Activated CD4-positive, alpha-beta T cell treated with anti-CD3 and anti-CD28 coated beads, Interleukin-2, Interleukin-6, amounts not matched to agents 100 ng/mL and 50 ng/mL, durations not matched to agents 16 hours and 8 hours (primary cell): ENCODE measurements around the gene DUXB.

Source experiments
- DNase-seq: peaks from one replicate; pipeline ENCODE4 v3.0.0-alpha.2; 2020

Gene DUXB, protein sequence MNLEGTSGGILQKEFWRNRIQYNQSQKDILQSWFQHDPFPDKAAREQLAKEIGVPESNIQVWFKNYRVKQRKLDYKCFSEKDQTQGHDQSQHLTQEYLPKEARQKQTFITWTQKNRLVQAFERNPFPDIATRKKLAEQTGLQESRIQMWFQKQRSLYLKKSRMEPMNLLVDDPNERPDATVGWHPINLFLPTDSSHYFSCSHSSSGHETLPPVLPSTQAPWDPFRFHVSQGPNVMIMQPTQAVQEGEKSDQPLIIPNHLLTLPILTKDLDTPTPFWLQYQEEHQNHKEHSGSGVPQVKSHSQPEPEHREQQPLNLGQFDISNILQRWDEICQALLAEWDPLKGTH

DNA sequence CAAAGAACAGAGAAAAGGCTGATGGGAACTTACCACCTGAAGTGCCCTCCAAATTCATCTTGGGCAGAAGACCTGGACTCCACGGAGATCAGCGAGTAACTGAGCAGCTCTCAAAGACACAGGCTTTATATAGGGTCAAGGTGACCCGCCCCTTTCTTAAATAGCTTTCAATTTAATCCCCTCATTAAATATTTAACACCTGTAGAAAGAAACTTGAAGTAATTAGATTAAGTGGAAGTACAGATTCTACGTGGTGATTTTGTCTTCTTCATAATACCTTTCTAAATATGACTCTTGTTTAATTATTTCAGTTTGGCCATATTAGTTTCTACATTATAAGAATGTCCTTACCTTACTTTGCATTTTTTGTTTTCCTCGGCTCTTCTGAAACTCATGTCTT, at the start of gene DUXB:
DUXB (minus strand) TSS at position 101 of the 400 bp plus-strand sequence; CDS start at position 58, 43 bp downstream.
- DNase-seq, result no peak

DNA sequence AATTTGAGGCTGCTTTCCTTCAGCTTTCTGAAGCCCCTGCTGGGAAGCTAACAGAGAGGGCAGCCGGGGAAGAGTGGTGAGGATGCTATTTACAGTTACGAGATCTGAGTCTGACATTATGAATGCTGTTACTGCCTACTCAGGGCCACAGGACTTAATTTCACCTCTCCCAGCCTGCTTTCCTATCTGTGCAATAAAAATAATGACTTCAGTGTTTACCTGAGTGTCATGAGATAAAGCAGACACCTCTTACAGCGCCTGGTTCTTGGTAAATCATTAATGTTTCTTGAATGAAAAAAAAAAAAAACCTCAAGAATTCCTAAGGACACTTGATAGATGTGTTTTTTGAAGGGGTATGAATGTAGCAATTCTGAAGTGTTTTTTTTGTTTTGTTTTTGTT, 49.3 kb upstream of the DUXB start:
- no peak for DNase-seq

DNA sequence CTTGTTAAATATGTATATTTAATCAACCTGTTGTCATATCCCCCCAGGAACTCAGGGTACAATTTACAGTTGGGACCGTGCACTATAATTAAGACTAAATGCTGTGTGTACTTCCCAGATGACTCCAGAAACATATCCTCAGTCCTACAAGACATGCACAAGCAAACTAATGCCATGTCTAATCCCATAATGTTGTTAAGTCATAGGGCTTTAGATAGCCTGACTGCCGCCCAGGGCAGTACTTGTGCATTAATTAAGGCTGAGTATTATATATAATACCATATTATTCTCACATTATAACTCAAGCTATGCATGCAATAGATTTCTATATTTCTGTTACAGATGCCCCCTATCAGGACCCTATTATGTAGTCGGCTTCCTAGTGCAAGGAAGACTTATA, 45.1 kb upstream of the DUXB start:
- DNase-seq, result no peak

DNA sequence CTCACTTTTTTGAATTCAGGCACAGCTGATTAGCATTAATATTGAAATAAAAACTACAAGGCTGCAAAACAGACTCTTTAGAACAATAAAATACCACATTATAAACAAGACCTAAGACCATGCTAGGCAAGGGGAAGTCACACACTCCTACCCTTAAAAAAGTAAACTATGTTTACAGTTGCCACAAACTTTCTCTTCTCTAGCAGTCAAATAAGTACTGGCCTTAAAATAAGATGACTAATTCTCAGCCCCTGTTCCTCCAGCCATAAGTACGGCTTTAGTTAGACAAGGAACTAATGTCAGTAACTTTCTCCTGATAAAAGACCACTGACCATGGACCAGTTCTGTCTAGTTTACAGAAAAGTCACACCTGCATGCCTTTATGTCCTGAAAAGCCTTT, 44.6 kb upstream of the DUXB start:
- no peak for DNase-seq

DNA sequence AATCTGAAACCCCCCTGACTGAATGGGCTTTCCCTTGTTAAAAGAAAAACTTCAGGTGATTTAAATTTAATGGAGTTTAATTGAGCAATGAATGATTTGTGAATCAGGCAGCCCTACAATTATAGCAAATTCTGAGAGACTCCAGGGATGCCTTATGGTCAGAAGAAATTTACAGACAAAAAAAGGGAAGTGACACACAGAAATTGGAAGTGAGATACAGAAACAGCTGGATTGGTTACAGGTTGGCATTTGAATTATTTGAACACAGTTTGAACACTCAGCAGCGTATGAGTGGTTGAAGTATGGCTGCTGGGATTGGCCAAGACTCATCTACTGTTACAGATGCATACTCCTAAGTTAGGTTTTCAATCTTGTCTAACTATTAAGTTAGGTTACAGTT, 44.0 kb upstream of the DUXB start:
- DNase-seq, result no peak

DNA sequence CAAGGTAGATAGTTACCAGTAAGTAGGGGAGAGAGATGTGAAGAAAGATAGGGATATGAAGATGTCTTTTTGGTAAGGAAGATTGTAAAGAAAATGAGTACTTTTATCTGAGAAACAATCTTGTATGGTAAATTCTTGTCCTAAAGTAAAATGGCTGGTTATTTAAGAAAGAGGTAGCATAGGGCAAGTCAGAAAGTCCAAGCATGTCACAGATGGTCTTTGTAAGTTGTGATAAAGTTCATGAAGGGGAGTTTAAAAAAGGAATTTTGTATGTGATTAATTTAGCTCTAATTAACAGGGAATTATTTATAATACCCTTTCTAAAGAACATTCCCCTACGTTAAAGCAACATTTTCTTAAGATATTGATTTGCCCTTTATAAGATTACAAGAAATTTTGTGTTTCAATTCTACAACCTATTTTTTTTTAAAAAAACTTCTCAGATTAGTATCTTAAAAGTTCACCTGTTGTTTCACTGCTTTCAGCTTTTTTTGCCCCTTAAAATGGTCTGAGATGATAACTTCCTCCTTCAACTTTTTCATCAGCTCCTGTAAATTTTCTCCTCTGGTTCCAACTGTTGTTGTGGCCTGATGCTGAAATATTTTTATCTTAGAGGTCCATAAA, 41.3 kb upstream of the DUXB start:
- no peak for DNase-seq

DNA sequence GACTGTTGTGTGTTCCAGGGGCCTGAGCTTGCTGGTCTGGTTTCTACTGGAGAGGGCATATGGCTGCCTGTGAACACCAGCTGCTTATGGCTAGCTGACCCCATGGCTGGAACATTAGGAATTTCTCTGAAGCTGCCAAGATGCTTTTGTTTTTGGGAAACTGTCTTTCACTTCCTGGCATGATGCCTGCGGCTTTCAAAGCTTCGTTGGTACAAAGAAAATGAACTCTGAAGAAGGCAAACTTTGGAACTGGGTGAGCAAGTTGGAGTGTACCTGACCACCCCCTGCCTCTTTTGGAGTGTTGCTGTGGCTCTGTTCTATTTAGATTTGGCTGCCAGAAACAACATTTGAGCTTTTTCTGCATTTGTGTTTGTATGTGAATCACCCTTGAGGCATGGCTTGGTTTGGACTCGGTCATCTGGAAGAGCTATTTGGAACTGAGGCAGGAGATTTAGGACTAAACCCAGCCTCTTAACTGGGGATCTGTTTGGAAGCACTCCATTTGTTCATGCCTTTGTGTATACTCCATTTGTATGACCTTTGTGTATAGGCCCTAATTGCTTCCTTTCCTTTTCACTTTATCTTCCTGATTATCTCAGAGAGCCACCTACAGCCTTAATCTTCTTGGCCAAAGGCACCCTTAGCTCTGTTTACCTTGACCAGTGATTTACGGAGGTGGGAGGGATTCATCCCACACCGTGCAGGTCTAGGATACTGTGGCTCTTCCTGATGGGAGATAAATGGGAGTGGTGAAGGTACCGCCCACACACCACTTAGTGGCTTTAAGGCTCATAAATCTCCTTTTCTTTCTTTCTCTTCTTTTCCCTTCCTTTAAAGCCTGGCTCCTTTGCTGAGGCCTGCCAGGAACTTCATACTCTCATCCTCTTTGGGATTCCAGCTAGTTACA, 32.3 kb upstream of the DUXB start:
- no peak for DNase-seq

DNA sequence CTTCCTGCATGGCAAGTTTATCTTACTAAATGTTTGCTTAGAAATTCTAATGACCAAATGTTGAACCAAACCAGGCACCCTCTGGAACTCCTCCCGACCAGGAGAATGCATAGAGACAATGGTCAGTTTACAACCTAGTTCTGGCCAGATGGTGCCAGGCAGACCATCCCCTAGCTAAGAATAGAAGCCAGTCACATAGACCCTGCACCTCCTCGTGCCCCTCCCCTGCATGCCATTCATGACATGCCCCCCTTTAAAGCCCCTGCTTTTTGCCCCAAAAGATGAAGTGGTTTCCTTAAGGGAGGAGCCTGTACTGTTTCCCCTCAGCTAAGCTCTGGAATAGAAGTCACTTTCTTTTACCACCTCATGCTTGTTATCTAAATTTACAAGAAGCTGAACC, 31.6 kb upstream of the DUXB start:
- DNase-seq, result no peak

DNA sequence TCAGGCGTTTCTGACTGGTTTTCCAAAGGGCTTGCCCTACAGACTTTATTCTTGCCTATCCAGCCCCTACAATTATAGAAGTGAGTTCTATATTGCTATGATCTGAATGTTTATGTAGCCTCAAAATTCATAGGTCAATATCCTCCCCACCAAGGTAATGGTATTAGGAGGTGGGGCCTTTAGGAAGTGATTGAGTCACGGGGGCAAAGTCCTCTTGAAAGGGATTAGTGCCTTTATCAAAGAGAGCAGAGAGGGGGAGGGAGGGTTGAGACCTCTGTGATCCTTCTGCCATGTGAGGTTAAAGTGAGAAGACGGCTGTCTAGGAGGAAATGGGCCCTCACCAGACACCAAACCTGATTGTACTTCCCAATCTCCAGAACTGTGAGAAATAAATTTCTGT, 26.0 kb upstream of the DUXB start:
- no peak for DNase-seq

DNA sequence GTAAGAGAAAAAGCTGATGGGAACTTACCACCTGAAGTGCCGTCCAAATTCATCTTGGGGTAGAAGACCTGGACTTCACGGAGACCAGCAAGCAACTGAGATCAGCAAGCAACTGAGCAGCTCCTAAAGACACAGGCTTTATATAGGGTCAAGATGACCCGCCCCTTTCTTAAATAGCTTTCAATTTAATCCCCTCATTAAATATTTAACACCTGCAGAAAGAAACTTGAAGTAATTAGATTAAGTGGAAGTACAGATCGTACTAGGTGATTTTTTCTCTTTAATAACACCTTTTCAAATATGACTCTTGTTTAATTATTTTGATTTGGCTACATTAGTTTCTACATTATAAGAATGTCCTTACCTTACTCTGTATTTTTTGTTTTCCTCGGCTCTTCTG, 25.1 kb upstream of the DUXB start, which contains the start of gene CPHXL:
CPHXL (minus strand) TSS at position 101 of the 400 bp plus-strand sequence; CDS start at position 53, 48 bp downstream.
- DNase-seq, result no peak

DNA sequence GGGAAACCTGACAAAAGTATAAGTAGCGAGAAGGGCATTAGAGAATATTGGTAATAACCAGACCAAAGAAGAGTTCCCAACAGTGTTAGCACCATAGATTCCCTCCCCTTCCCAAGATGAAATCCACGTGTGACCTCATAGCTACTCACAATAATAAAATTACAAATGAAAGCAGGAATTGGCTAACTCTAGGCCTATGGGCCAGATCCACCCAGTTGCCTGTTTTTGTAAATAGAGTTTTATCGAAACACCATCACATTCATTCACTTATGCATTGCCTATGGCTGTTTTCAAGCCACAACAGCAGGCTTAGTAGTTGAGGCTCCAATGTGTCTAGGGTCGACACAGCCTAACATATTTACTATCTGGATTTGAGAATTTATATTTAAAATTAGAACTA, 17.2 kb upstream of the DUXB start:
- no peak for DNase-seq

DNA sequence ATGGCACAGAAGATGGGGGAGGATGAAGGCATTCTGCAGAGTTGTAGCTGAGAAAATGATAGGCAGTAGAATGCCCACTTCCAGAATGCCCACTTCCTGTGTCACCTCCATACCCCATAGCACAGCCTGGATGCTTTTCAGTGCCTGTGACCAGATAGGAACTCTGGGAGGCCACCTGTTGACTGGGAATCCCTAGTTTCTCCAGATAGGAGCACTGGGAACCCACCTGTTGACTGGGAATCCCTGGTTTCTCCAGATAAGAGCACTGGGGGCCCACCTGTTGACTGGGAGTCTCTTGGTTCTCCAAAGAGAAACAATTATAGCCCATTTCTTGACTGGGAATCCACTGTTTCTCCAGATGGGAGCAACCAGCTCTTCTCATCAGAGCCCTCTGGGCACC, 13.4 kb upstream of the DUXB start:
- no peak for DNase-seq

DNA sequence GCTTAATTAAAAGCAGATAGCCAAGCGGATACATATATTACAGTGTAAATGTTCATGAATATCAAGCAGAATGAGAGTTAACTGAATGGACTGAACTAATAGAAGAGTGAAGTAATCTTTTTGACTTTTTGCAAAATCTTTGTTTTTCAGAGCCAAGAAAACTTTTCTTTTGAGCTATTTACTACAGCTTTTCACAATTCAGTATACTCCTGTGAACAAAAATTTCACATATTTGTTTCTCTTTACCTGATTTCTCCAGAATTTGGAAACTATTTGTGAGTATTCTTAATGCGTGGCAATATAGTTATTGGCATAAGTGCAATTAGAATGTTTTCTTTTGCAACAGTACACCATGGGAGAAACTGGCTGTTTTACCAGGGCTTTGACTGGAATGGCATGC, 9.1 kb upstream of the DUXB start:
- no peak for DNase-seq

DNA sequence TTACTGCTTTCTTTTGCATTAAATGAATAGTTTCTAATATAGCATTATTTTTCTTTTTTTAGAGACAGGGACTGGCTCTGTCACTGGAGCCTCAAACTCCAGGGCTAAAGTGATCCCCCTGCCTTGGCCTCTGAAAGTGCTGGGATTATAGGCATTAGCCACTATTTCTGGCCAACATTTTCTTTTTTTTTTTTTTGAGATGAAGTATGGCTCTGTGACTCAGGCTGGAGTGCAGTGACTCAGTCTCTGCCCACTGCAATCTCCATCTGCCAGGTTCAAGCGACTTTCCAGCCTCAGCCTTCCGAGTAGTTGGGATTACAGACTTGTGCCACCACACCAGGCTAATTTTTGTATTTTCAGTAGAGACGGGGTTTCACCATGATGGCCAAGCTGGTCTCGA, 2.0 kb upstream of the DUXB start:
- no peak for DNase-seq

DNA sequence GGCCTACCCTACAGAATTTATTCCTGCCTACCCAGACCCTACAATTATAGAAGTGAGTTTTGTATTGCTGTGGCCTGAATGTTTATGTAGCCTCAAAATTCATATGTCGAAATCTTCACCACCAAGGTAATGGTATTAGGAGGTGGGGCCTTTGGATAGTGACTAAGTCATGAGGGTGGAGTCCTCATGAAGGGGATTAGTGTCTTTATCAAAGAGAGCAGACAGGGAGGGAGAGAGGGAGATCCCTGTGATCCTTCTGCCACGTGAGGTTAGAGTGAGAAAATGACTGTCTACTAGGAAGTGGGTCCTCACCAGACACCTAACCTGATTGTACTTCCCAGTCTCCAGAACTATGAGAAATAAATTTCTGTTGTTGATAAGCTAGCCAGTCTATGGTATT, 981 bp upstream of the DUXB start:
- no peak for DNase-seq

DNA sequence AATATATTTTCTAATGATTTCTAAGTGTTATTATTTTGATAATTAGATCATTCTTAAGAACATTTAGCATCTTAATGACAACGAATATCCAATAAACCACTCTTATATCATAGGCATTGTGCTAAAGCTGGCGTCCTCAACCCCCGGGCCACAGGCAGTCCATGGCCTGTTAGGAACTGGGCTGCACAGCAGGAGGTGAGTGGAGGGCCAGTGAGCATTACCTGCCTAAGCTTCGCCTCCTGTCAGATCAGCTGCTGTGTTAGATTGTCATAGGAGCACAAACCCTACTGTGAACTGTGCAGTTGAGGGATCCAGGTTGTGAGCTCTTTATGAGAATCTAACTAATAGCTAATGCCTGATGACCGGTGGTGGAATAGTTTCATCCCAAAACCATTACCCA, 3.7 kb downstream of the DUXB start:
- no peak for DNase-seq

DNA sequence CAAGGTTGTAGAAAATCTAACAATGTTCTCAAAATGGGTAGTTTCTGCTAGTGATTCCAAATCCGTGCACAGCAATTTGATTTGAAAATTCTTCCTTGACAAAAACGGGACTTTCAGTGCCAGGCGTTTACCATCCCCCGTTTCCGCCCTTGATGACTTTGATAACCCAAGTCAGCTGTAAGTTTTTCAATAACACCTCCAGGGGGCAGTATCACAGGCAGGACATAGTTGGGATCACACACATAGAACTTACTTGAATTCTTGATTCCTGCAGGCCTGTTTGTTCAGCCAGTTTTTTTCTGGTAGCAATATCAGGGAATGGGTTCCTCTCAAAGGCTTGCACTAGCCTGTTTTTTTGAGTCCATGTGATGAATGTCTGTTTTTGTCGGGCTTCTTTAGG, 5.6 kb downstream of the DUXB start:
- peak; percentile 4 for DNase-seq

DNA sequence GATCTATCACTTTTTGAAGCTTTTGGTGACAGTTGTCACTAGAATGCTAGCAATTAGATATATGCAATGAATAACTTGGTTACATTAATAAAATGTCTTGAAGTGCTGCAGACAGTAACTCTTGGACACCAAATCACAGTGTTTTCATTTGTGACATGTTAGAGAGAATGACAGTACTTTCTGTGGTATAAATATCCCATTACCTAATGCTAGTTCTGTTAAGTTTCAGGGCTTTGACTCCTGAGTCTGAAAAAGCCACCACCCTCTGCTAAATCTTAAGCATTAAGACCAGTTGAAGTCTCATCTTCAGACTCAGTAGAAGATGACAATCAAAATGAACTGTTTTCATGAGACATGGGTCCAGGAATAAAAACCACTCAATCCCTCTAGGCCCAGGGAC, 13.9 kb downstream of the DUXB start:
- no peak for DNase-seq

DNA sequence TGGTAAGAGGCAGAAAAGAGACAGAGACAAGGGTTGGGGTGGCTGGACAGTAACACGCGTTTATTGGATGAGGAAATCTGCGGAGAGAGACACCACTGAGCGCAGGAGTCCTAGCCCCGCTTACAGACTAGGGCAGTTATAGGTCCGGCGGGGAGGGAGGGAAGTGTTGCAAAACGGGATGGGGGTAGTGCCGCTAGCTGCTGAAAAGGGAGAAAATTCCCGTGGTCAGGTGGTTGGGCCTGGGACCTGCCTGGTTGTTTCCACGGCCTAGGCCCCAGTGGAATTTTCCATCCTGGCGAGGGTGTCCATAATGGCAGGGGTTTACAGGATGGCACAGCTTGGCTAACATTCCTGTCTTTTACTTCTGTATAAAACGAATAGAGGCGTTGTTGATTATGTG, 19.0 kb downstream of the DUXB start:
- no peak for DNase-seq

DNA sequence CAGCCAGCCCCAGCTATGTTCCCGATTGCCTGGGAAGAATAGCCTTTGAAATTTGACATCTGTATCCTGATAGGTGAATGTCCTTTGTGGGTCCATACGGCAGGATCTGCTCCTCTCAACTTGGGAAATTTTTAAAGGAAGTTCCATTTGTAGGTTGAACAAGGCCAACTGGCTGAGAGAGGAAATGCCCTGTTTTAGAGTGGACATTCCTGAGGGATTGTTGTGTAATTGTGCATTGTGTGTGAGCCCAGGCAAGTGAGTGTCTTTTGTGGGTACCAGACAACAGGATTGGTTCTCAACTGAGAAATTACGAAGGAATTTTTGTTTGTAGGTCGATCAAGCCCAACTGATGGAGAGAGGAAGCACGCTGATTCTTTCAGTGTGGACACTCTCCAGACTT, 21.9 kb downstream of the DUXB start:
- no peak for DNase-seq

DNA sequence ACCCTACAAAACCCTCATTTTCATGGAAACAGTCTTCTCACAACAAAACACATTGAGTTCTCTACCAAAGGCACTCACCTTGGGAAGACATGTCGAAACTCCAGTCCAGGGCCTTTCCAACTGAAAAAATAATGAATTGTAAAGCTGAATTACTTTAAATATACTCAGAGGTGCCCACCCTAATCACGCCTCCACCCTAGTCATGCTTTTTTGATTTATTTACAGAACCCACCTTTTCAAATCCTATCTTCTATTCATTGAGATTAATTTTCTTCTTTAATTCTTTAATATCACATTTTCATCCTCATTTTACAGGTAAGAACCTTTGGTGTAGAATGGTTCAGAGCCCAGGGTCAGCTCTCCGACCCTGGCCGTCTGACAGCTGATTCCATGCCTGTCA, 24.4 kb downstream of the DUXB start, which contains the start of gene CPHXL2:
CPHXL2 (minus strand) TSS at position 101 of the 400 bp plus-strand sequence; CDS start at position 91, 10 bp downstream.
- DNase-seq, result no peak

DNA sequence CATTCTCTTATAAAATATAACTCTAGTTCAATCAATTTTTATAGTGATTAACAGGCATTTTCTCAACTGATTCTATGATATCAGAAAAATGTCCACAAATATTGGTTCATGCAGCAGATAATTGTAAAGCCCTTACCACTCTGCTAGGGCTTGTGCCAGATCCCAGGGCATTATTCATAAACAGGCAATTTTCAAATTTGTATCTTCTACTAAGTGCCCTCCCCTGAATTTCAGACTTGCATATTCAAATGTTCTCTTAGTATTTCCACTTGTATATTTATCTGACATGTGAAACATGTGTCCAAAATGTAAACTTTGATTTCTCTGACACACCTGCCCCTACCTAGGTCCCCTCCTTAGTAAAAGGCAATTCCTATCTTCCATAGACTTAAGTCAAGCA, 33.8 kb downstream of the DUXB start:
- no peak for DNase-seq

DNA sequence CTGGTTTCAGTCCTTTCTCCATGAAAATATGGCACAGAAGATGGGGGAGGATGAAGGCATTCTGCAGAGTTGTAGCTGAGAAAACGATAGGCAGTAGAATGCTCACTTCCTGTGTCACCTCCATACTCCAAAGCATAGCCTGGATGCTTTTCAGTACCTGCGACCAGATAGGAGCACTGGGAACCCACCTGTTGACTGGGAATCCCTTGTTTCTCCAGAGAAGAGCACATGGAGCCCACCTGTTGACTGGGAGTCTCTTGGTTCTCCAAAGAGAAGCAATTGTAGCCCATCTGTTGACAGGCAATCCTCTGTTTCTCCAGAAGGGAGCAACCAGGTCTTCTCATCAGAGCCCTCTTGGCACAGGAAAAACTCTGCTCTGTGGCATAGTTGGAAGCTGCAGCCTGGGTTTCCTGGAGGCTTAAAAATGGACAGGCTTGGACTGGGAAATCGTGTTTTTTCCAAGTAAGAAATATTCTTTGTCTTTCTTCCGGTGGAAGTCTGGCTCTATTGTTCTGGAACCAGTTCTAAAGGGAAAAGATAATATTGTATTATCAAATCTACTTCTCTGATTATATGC, 40.4 kb downstream of the DUXB start:
- no peak for DNase-seq
